Esophagus mucosa (tissue), 1 donor: Measurements from ENCODE around the gene INTS1. TPM values are rescaled to one million over a fixed set of nuclear protein-coding genes. Genes with fewer than 3 reads are reported as not detected.
A peak's percentile ranks its signal among the peaks of the same experiment; 100 is the strongest.

Experiments used
- ATAC-seq: fragments of 200-7000 bp; cut with Tn5 transposase; one replicate; pipeline ENCODE4 v1.9.1; 2020
- total RNA-seq: library from RNA; stranded (reverse); gene quantifications from one replicate; pipeline ENCODE4 v1.2.4, GENCODE V29; 2023
- donor health status: DM: yes; HTN: yes; CAD: no.

Gene INTS1
- total RNA-seq, 1 donor from 2014 or later: 50.4 TPM

DNA sequence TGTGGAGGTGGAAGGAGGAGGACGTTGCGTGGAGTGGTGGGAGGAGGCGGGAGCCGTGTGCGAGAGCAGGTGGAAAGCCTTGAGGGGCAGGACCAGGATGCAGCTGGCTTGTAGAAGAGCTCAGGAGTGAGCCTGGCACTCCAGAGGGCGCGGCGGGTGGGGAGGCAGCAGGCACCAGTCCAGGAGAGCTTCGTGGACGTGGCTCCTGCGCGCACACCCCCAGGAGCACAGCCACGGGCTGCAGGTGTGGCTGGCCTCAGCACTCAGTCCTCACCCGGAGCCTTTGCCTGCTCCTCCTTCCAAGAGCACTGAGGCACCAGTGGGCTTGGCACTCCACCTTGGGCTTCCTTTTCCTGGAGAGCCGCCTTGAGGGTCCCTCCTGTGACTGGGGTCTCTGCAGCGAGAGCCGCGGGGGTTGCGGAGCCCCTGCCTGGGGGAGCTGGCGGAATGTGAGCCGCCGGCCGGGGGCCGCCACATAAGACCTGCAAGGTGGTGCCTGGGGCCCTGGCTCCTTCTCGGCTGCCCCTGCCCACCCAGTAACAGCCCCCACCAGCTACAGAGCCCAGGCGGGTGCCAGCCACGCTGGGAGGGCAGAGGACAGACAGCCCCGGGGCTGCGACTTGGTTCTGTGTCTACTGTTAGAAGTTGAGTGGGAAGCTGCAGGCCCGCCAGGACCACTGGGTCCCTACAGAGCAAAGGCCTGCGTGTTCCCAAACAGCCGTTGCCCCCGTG, 37.4 kb upstream of the INTS1 start:
- peak; percentile 1 for ATAC-seq

DNA sequence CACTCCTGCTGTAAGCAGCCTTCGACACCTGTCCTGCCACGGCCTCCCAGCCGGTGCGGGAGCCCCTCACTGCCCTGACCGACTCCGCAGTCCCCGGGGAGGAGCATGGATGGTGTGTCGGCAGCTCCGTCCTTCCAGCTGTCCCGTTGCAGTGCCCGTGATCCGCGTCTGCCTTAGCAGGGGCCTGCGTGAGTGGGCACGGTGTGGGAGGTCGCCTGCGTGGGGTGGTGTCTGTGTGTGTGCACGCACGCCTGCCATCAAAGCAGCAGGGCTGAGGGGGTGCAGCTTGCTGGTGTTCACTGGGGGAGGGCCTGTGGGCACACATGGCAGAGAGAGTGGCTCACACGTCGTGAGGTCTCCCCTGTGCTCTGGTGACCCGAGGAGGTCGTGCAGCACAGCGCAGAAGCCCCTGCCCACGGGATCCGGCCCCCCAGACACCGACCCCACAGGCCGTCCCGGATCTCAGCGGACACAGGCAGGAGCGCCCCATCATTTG, 36.6 kb upstream of the INTS1 start:
- no peak for ATAC-seq

DNA sequence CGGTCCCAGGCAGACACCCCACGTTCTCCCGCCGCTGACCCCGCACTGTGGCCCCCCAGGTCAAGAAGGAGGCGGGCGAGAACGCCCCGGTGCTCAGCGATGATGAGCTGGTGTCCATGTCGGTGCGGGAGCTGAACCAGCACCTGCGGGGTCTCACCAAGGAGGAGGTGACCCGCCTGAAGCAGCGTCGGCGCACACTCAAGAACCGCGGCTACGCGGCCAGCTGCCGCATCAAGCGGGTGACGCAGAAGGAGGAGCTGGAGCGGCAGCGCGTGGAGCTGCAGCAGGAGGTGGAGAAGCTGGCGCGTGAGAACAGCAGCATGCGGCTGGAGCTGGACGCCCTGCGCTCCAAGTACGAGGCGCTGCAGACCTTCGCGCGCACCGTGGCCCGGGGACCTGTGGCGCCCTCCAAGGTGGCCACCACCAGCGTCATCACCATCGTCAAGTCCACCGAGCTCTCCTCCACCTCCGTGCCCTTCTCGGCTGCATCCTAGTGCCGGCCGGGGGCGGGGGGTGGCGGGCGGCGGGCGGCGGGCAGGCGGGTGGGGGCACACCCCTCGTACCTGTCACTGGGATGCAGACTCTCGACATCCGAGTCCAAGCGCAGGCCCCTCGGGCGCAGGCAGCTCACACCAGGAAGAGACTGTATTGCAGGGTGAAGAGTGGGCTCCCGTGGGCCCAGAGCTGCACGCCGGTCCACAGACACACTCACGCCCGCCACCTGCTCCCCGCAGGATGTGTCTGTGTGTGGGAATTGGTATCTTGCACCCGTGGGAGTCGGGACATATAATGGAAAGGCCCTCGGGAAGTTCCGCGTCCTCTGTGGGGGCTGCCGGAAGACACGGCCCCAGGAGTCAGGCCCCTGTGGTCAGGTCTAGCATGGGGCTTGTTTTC, 35.9 kb upstream of the INTS1 start:
- no peak for ATAC-seq

DNA sequence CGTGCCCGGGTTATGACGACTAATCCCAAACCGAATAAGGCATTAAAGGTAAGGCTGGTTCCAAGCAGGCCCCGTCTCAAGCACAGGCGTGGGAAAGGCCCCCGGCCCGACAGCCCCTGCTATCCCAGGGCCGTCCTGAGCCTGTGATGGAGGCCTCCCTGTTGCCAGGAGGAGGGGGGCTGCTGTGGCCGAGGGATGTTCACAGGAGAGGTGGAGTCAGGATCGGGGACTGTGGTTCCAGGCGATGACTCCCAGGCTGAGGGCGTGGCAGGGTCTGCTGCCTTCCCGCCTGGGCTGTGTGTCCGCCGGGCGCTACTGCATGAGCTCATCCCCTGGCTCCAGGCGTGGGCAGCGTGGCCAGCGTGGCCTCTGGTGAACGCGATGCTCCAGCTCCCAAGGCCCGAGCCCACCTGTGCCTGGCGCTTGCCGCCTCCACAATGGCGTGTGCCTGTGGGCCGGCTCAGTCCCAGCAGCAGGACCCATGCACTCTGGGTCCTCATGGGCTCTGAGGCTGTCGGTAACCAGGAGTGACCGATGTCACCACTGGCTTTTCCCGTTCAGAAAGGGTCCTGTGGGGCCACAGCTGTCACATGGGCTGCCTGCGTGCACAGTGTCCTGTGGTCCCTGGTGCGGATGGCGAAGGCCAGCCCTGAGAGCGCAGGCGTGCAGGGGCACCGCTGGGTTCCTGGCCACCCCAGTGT, 35.1 kb upstream of the INTS1 start:
- ATAC-seq: no peak

DNA sequence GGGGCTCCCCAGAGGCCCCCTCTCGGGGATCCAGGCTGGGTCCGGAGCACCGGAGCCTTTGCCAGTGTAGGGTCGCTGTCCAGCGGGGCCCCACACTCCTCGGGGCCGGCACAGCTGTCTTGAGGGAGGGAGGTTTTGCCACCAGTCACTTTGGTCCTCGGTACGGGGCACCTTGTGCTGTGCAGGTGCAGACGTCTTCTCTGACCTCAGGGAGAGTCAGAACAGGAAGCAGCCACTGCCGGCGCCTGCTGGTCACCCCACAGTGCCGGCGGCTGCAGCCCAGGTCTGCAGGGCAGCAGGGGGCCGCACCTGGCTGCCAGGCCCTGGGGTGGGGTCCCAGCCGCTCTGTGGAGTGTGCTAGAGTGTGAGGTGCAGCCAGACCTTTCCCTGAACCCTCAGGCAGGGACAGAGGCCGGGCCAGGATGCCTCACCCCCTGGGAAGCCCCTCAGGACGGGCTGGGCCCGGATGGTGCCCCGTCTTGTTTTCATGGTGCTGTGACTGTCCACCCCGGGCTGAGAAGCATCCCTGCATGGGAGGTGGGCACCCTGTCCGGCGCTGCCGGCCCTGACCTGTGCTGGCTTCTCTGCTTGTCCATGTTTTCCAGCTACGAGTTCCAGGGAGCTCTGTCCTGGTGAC, 34.5 kb upstream of the INTS1 start:
- no peak for ATAC-seq

DNA sequence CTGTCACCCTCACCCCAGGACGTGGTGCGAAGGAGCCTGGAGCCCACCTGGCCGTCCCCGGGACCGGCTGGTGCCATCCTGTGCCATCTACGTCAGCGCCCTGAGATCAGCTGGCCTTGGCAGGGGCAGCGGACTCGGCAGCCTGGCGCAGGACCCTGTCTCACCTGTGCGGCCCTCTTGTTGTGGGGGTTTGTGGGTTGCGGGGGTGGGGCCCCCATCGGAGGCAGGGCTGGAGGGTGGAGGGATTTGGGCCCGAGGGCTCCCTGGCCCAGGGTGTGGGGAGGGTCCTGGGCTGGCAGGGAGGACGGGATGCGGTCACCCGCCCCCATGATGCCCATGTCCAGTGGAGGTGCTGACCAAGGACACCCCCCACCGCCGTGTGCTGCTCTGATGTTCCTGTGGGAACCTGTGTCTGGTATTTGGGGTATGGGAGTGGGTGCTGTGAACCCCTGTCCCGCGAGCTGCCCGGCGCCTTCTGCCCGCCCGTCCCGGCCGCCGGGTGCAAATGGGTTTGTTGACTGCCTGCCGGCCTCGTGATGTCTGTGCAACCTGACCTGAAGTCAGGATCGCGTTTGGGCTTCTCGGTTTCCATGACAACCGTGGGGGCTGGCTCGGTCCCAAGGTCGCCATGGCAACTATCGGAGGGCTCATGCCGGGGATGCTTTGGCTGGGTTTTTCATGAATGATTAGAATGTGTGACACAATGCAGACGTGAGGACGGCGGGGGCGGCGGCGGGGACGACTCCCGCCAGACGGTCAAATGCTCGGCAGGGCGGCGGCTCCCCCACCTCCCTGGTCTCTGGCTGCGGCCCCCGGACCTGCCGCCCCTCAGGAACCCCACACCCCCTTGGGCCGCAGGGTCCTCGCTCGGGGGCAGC, 33.6 kb upstream of the INTS1 start:
- no peak for ATAC-seq

DNA sequence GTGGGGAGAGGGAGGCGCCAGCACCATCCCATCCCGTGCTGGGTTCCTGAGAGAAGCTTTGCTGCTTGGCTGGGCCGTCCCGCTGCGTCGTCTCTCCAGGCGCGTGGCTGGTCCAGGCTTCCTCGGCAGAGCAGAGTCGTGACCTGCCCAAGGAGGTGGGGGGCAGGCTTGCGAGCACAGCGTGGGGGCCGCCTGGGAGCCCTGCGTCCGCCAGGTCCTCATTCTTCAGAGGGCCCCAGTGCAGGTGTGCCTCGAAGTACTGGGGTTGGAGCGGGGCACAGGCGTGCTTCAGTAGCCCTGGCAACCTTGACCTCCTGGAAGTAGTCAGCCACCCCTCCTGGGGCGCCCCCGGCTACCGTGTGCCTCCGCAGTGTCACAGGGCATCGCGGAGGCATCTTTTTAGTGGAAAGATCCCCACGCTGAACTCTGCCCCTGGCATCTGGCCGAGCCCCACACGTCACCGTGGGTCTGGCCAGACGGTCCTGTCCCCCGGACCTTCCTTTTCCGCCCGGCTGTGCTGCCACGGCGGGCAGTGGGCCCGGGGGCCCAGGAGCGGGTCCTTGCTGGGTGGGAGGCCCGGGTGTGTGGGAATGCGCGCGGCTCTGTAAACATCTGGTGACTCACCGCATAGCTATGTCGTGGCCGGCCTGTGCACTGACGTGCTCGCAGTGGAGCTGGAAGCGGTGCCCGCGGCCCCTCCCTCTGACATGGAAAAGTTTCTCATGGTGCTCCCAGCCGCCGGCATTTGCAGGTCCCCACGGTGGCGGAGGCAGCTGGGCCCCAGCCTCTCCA, 32.8 kb upstream of the INTS1 start:
- peak; percentile 66 for ATAC-seq

DNA sequence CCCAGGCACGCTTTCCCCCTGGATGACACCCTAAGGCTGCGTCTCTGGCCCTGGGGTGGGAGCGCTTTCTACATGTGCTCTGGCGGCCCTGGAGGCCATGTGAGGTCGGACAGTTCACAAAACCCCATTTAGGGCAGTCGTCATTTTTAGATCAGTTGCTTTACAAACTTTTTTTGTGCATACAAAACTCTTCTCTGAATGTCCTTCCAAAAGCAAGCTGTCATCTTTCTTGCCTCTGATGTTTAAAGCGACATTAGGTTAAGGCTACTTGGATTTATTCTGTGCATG, 32.2 kb upstream of the INTS1 start:
- ATAC-seq: no peak

DNA sequence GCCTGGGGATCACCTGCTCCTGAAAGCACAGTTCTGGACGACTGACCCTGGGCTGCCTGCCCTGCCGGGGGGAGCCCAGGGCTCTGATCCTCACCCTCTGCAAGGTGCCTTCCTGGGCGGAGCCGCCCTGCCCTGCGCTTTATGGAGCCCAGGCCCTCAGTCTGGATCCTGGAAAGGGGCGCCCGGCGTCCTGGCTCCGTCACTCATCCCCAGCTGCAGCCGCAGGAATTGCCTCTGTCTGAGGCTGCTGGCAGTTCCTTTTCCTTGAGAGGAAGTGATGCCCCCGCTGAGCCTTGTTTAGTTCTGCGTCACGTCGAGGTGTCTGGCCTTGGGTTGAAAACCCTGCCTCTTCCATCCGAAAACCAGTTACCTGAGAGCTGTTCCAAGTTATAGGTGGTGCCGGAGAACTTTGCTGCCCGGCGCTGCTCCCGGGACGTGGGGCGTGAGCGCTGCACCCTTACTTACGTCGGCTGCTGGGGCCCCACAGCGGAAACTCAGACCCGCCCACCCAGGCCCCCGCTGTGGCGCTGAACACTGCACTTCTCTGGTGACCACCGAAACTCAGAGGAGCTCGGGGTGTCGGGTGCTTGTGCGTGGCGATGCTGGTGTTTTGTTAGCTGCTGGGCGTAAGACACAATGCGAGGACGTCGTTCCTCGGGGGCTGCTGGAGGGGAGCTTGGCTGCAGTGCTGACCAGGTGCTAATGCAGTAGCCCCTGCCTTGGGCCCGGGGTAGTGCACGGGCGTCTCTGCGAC, 31.7 kb upstream of the INTS1 start:
- ATAC-seq: no peak

DNA sequence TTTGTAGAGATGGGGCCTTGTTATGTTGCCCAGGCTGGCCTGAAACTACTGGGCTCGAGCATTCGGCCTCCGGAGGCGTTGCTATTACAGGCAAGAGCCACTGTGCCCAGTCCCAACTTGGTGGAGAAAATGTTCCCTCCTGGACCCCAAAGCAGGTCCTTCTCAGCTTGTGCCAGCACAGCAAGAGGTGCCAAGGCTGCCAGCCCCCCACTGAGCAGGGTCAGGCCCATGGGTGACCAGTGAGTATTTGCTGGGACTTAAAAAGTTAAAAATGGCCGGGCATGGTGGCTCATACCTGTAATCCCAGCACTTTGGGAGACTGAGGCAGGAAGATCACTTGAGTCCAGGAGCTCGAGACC, 30.9 kb upstream of the INTS1 start:
- ATAC-seq: no peak

DNA sequence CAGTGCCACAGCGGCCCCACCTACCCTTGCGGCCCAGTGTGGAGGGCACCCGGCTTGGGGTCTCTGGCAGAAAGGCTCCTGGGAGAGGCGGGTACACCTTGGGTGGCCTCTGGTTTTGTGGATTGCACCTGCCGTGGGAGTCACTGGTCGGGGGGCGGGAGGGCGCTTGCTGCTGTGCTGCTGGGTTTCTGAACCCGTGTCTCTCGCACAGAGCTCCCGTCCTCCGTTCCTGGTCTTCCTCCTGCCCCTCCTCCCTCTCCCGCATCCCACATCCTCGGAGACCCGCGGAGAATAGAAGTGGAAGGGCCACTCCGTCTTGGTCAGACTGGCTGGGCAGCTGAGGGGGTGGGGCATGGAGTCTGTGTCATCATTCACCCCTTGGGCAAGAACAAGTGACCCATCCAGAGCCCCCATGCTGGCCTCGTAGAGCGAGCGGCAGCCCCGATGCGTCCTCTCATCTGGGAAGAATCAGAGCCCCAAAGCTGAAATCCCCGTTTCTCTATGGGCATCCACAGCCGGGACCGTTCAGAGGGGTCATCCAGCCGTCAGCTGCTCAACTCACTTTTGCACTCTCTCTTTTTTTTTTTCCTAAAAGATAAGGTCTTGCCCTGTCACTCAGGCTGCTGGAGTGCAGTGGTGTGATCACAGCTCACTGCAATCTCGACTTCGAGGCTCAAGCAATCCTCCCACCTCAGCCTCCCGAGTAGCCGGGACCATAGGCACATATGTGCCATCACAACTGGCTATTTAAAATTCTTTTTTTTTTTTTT, 30.3 kb upstream of the INTS1 start:
- ATAC-seq: no peak

DNA sequence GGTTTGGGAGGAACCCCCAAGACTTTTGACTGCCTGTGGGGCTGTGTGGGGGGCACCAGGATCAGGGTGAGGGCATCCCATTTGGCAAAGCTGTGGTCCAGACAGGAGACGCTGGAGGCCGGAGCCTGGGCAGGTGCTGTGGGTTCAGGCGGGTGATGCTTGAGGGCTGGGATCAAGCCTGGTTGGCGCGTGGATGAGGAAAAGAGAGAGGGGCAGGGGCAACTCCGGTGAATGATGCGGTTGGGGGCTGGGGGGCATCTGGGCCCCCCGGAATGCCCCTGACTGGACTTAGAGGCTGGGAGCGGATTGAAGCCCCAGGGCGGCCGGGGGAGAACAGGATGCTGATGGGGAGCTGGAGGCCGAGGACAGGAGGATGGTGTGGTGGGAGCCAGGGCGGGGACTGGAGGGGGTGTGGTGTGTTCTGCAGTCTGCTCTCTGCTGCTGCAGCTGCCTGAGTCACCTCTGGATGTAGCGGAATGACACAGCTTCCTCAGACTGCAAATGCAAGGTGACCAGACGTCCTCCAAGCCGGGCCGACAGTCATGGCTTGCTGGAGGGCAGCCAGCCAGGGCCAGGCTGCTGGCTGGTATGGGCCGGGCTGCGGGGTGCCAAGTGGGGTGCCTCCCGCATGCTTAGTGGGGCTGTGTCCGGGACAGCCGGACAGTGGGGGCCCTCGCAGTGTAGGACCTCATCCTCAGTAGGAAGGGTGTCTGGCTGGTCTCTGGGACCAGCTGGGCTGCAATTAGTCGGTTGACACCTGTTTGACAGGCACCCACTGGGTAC, 29.5 kb upstream of the INTS1 start:
- ATAC-seq: peak; percentile 50

DNA sequence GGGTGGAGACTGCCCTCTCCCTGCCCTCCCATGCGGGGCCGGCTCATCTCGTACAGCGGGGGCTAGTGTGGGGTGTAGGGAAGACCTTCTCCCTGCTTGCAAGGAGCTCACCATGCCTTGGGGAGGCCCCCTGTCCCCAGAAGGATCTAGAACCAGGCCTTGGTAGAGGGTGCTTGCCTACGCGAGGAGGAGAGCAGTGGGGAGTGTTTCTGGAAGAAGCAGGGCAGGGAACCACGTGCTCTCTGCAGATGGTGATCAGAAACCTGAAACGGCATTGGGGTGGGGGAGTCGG, 29.0 kb upstream of the INTS1 start:
- no peak for ATAC-seq

DNA sequence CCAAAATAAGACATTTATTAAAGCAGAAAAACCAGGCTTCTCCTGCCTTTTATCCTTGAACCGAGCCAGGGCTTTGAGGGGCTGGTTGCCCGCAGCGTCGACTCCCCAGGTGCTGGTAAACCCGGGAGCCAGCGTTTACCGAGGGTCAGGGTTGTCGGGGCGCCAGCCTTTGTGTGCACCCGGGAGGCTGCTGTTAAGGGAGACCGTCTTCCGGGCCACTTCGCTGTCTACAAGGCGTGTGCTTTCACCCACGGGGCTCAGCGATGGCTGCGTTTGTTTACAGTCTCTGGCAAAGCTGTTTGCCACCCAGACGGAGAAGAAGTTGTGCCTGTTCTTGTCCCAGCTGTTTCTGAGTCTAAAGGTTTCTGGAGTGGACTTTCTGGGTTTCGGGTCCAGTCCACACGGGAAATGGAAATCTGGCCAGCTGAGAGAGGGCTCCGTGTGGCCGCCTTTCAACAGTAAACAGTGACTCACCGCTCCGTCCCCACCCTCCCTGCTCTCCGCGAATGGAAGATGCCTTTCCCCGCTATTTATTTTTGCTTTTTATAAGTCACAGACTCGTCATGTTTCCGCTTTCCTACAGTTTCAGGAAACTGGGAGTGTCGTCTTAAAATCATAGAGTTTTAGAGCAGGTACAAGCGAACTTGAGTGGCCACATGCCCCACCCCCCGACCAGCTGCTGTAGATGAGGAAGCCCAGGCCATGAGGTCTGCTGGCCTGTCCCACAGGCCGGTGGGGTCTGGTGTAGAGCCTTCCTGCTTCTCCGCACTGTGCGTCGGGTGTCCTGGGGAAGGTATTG, 28.5 kb upstream of the INTS1 start:
- peak; percentile 62 for ATAC-seq

DNA sequence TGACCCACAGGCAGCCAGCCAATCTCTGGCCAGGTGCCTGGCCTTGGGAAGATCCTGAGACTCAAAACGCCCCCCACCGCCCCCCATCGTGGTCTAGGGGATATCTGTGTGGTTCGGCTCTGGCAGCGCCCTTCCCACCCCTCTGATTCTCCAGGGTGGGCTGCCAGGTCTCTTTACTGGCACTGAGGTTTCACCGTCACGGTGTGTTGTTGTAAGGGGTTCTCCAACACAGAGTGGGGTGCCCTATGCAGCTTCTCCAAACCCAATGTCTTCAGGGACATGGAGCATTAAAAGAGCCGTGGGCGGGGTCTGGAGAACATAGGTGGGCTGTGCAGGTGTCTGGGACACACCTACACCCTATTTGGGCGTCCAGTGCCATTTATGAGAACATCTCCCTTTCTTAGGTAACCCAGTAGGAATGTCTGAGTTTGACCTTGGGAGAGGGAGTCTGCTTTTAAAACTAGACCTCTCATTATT, 27.8 kb upstream of the INTS1 start:
- ATAC-seq: no peak

DNA sequence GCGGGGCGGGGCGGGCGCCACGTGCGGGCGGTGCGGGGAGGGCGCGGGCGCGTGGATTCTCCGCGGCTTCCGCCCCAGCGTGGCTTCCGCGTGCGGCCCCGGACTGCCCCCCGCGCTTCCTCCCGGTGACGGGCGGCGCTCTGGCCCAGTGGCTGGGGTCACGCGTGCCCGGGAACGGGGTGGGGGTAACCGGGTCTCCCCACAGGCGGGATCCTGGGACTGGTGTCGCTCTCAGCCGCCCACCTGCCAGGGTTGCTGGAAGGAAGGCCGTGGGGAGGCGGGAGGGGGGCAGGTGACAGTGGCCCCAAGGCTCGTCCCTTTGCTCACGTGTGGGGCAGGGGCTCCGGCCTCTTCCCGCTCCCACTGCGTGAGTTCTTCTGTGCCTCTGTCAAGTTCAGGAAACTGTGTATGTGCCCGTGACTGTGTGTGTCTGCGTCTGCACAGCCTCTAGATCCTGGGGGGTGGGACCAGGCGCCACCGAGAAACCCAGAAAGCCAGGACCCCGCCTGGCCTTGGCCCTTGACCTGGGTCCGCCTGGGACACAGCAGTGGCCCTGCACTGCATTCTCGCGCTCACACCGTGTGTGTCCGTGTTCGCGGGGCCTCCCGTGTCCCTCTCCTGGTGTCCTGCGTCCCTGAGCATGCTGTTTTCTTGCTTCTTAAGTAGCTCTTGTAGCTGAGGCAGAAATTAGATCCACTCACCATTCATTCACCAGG, 27.2 kb upstream of the INTS1 start:
- peak; percentile 4 for ATAC-seq

DNA sequence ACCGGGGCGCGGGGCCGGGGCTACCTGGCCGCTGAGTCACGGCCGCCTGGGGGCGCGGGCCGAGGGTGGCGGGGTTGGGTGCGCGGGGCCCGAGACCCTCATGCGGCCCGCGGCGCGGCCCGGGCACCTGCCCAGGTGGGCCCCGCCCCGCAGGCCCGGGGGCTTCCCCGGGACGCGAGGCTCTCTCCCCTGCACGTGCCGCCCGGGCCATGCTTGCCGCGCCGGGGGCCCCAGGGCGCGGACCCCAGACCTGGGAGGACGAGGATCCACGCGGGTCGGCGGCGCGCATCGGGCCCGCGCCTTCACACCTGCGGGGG, 26.7 kb upstream of the INTS1 start:
- ATAC-seq: no peak
